Large intestine (tissue), 3 donors: ENCODE data around the gene AGER. TPM values are rescaled to one million over a fixed set of nuclear protein-coding genes. Genes with fewer than 3 reads are reported as not detected.

Experiments used
- DNase-seq, 2 donors: peaks; one replicate each; pipeline versions ENCODE4 v3.0.0 to v3.0.0-alpha.2; 2013
- H3K27ac ChIP-seq: one replicate; pipeline ENCODE4 v1.5.1; 2013; ENCODE audit warnings: low read length
- H3K27me3 ChIP-seq: 2 replicates; pipeline ENCODE4 v1.6.1; 2013; ENCODE audit warnings: low read length; ENCODE audit not compliant: control insufficient read depth, insufficient read depth
- H3K36me3 ChIP-seq: 2 replicates; pipeline ENCODE4 v1.6.1; 2013; ENCODE audit warnings: low read length; ENCODE audit not compliant: control insufficient read depth, insufficient read depth
- H3K4me1 ChIP-seq: one replicate; pipeline ENCODE4 v1.6.1; 2013; ENCODE audit warnings: low read length; ENCODE audit not compliant: control insufficient read depth, insufficient read depth
- H3K4me3 ChIP-seq: one replicate; pipeline ENCODE4 v1.5.1; 2013; ENCODE audit warnings: low read length
- H3K9me3 ChIP-seq: one replicate; pipeline ENCODE4 v1.6.1; 2013; ENCODE audit warnings: mild to moderate bottlenecking, low read depth, low read length, moderate library complexity; ENCODE audit not compliant: control insufficient read depth
- WGBS: methylation state at CpG from one replicate; pipeline ENCODE4 v1.1.5; 2013; ENCODE audit warnings: low lambda C conversion rate; ENCODE audit not compliant: insufficient coverage; 5-methylcytosine and 5-hydroxymethylcytosine counted together
- polyA plus RNA-seq: library from polyadenylated mRNA; unstranded; fragments of 120-200 nt; gene quantifications from one replicate; pipeline ENCODE4 v1.2.1, GENCODE V29; 2013

Gene AGER
- polyA plus RNA-seq, 1 donor: 14.9 TPM

- Histone ChIP-seq H3K4me1 (peaks cover 18% of the 10 kb centered on the region), H3K27ac (no peak overlapping the region), H3K36me3 (peaks cover 58% of the 10 kb centered on the region), H3K9me3 (no peaks in the 10 kb centered on the region), H3K4me3 (no peak overlapping the region), H3K27me3 (no peaks in the 10 kb centered on the region)
- no peak for DNase-seq
- WGBS: no CpG with 5 or more reads among the region's 11 CpGs
These were observed 13.8 kb downstream of the AGER start for GRCh38 chr6:32170294-32170693.

- Histone ChIP-seq H3K27ac (no peak overlapping the region), H3K36me3 (peaks cover 65% of the 10 kb centered on the region), H3K27me3 (no peaks in the 10 kb centered on the region), H3K9me3 (no peaks in the 10 kb centered on the region), H3K4me1 (peaks cover 15% of the 10 kb centered on the region), H3K4me3 (no peak overlapping the region)
- no peak for DNase-seq
- 40% methylated on average over 1 of the region's 11 CpGs for WGBS
These were observed 15.1 kb downstream of the AGER start for GRCh38 chr6:32168807-32169591.

- no CpG with 5 or more reads among the region's 2 CpGs for WGBS
- Histone ChIP-seq H3K27me3 (no peaks in the 10 kb centered on the region), H3K9me3 (no peaks in the 10 kb centered on the region), H3K36me3 (peaks cover 71% of the 10 kb centered on the region), H3K4me3 (no peak overlapping the region), H3K27ac (no peak overlapping the region), H3K4me1 (peaks cover 15% of the 10 kb centered on the region)
- no peak for DNase-seq
These were observed 15.7 kb downstream of the AGER start for GRCh38 chr6:32168350-32168749.

- Histone ChIP-seq H3K27me3 (no peaks in the 10 kb centered on the region), H3K4me3 (no peak overlapping the region), H3K4me1 (peaks cover 15% of the 10 kb centered on the region), H3K36me3 (peaks cover 76% of the 10 kb centered on the region), H3K27ac (peak overlapping the region; percentile 45), H3K9me3 (no peaks in the 10 kb centered on the region)
- no CpG with 5 or more reads among the region's 6 CpGs for WGBS
- peak in 1 of 2 donors; percentile 57 for DNase-seq
These were observed 16.2 kb downstream of the AGER start for GRCh38 chr6:32167761-32168262.

- peaks cover 78% of the 10 kb centered on the region for H3K36me3 ChIP-seq
- H3K4me3 ChIP-seq: no peak overlapping the region
- peaks cover 15% of the 10 kb centered on the region for H3K4me1 ChIP-seq
- no CpG with 5 or more reads among the region's 32 CpGs for WGBS
- peak in 1 of 2 donors; percentile 32 for DNase-seq
- H3K27ac ChIP-seq: peak overlapping the region; percentile 45
- no peaks in the 10 kb centered on the region for H3K9me3 ChIP-seq
- H3K27me3 ChIP-seq: no peaks in the 10 kb centered on the region
These were observed 16.8 kb downstream of the AGER start for GRCh38 chr6:32167154-32167760.

GRCh38 chr6:32166411-32167061, 17.5 kb downstream of the AGER start:
- H3K27ac ChIP-seq: no peak overlapping the region

GRCh38 chr6:32164295-32164694, 19.8 kb downstream of the AGER start, which contains the start of gene EGFL8:
EGFL8 (plus strand) TSS chr6:32164595; CDS start chr6:32166166, 1,571 bp downstream.
- Histone ChIP-seq H3K4me1 (peaks cover 15% of the 10 kb centered on the region), H3K9me3 (no peaks in the 10 kb centered on the region), H3K27me3 (no peaks in the 10 kb centered on the region), H3K4me3 (no peak within 1 kb of the TSS), H3K27ac (no peak within 1 kb of the TSS), H3K36me3 (peaks cover 56% of the 10 kb centered on the region)
- DNase-seq: no peak

More at GRCh38 chr6:32166411-32167061, 17.5 kb downstream of the AGER start:
- no peak for DNase-seq
- no peaks in the 10 kb centered on the region for H3K27me3 ChIP-seq
- no peaks in the 10 kb centered on the region for H3K9me3 ChIP-seq
- peaks cover 78% of the 10 kb centered on the region for H3K36me3 ChIP-seq
- WGBS: no CpG with 5 or more reads among the region's 30 CpGs
- peaks cover 15% of the 10 kb centered on the region for H3K4me1 ChIP-seq
- no peak overlapping the region for H3K4me3 ChIP-seq

GRCh38 chr6:32163559-32164258, 20.3 kb downstream of the AGER start:
- 100% methylated on average over 1 of the region's 7 CpGs for WGBS
- no peaks in the 10 kb centered on the region for H3K27me3 ChIP-seq
- H3K4me3 ChIP-seq: no peak overlapping the region
- DNase-seq: no peak
- H3K36me3 ChIP-seq: peaks cover 52% of the 10 kb centered on the region
- no peak overlapping the region for H3K27ac ChIP-seq
- peaks cover 14% of the 10 kb centered on the region for H3K4me1 ChIP-seq
- no peaks in the 10 kb centered on the region for H3K9me3 ChIP-seq

- Histone ChIP-seq H3K4me1 (peaks cover 15% of the 10 kb centered on the region), H3K27me3 (no peaks in the 10 kb centered on the region), H3K4me3 (no peak overlapping the region), H3K27ac (no peak overlapping the region), H3K9me3 (no peaks in the 10 kb centered on the region), H3K36me3 (peaks cover 33% of the 10 kb centered on the region)
- no peak for DNase-seq
These were observed 26.0 kb downstream of the AGER start for GRCh38 chr6:32158052-32158451.

GRCh38 chr6:32156891-32157290, 27.2 kb downstream of the AGER start:
- Histone ChIP-seq H3K27ac (no peak overlapping the region), H3K36me3 (peaks cover 28% of the 10 kb centered on the region), H3K4me3 (no peak overlapping the region), H3K4me1 (peaks cover 26% of the 10 kb centered on the region), H3K9me3 (no peaks in the 10 kb centered on the region), H3K27me3 (no peaks in the 10 kb centered on the region)
- no CpG with 5 or more reads among the region's 9 CpGs for WGBS
- no peak for DNase-seq
